Vagina (tissue), 2 donors: Measurements from ENCODE around the gene C16orf89. TPM values are rescaled to one million over a fixed set of nuclear protein-coding genes. Genes with fewer than 3 reads are reported as not detected.

Experiments used
- DNase-seq, 2 donors: peaks; one replicate each; pipeline ENCODE4 v3.0.0-alpha.2; 2017; ENCODE audit errors: extremely low spot score in 2 of 2
- H3K27ac ChIP-seq: fragments of 200-600 bp; sonication (generic); one replicate; pipeline ENCODE4 v1.5.1; 2019
- H3K27me3 ChIP-seq: fragments of 200-600 bp; sonication (generic); one replicate; pipeline ENCODE4 v1.5.1; 2019
- H3K36me3 ChIP-seq, 2 donors: fragments of 200-600 bp; sonication (generic); one replicate each; pipeline ENCODE4 v1.5.1; 2017 to 2019
- H3K4me1 ChIP-seq: fragments of 200-600 bp; sonication (generic); one replicate; pipeline ENCODE4 v1.5.1; 2019
- H3K4me3 ChIP-seq, 2 donors: fragments of 200-600 bp; sonication (generic); 1 replicate in 1 of 2; 2 replicates in 1 of 2; pipeline ENCODE4 v1.5.1; 2016 to 2019
- H3K9me3 ChIP-seq: fragments of 200-600 bp; sonication (generic); one replicate; pipeline ENCODE4 v1.5.1; 2019
- POLR2A ChIP-seq, 2 donors: fragments of 450-650 bp; IDR thresholded peaks; one replicate each; pipeline ENCODE4 v1.6.1; 2017; ENCODE audit warnings: antibody characterized with exemption in 2 of 2, mild to moderate bottlenecking in 2 of 2, moderate library complexity in 2 of 2
- POLR2AphosphoS5 ChIP-seq, 2 donors: sonication (generic); formaldehyde crosslinking; IDR thresholded peaks; one replicate each; pipeline ENCODE4 v1.9.0; 2017; ENCODE audit warnings: antibody characterized with exemption in 2 of 2, mild to moderate bottlenecking in 2 of 2, low read depth in 1 of 2; ENCODE audit not compliant: insufficient read depth in 1 of 2
- intact Hi-C: fragments of 100-400 bp; cut with DNase I; formaldehyde crosslinking; loops from one replicate; pipeline ENCODE4 v1.15.1; 2023
- total RNA-seq: library from RNA; depleted of rRNA; stranded (reverse); fragments of >200 nt; gene quantifications from one replicate; pipeline ENCODE4 v1.2.3, GENCODE V29; 2016
- TF ChIP-seq, protein P1 (sequence below), 3 experiments: fragments of 450-650 bp in 2 of 3; fragments of 200-600 bp in 1 of 3; sonication (generic) in 1 of 3; IDR thresholded peaks; one replicate each; pipeline ENCODE4 v1.5.1; 2017 to 2019; ENCODE audit warnings: antibody characterized with exemption in 3 of 3, mild to moderate bottlenecking in 2 of 3, moderate library complexity in 2 of 3

Gene C16orf89
- total RNA-seq, 1 donor from 2014 or later = 4.4 TPM

GRCh38 chr16:5065326-5065725 lies 430 bp downstream of the C16orf89 start:
- Histone ChIP-seq H3K4me1 (no peaks in the 10 kb centered on the region), H3K4me3 (no peak overlapping the region), H3K27me3 (no peaks in the 10 kb centered on the region), H3K27ac (no peak overlapping the region), H3K9me3 (no peaks in the 10 kb centered on the region), H3K36me3 (no peaks in the 10 kb centered on the region)
- intact Hi-C loops = no loop called here
- no peak for DNase-seq
- no peak for TF ChIP-seq POLR2AphosphoS5 (IDR thresholded peaks at IDR 0.05; ENCODE audit: insufficient read depth in 1 of 2, low read depth in 1 of 2)
- TF ChIP-seq, protein P1, sequence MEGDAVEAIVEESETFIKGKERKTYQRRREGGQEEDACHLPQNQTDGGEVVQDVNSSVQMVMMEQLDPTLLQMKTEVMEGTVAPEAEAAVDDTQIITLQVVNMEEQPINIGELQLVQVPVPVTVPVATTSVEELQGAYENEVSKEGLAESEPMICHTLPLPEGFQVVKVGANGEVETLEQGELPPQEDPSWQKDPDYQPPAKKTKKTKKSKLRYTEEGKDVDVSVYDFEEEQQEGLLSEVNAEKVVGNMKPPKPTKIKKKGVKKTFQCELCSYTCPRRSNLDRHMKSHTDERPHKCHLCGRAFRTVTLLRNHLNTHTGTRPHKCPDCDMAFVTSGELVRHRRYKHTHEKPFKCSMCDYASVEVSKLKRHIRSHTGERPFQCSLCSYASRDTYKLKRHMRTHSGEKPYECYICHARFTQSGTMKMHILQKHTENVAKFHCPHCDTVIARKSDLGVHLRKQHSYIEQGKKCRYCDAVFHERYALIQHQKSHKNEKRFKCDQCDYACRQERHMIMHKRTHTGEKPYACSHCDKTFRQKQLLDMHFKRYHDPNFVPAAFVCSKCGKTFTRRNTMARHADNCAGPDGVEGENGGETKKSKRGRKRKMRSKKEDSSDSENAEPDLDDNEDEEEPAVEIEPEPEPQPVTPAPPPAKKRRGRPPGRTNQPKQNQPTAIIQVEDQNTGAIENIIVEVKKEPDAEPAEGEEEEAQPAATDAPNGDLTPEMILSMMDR (IDR thresholded peaks at IDR 0.05) = no peak
- TF ChIP-seq POLR2A (IDR thresholded peaks at IDR 0.05) = no peak

- H3K27ac ChIP-seq = no peak overlapping the region
Measured at GRCh38 chr16:5064915-5065314, 841 bp downstream of the C16orf89 start.

DNA sequence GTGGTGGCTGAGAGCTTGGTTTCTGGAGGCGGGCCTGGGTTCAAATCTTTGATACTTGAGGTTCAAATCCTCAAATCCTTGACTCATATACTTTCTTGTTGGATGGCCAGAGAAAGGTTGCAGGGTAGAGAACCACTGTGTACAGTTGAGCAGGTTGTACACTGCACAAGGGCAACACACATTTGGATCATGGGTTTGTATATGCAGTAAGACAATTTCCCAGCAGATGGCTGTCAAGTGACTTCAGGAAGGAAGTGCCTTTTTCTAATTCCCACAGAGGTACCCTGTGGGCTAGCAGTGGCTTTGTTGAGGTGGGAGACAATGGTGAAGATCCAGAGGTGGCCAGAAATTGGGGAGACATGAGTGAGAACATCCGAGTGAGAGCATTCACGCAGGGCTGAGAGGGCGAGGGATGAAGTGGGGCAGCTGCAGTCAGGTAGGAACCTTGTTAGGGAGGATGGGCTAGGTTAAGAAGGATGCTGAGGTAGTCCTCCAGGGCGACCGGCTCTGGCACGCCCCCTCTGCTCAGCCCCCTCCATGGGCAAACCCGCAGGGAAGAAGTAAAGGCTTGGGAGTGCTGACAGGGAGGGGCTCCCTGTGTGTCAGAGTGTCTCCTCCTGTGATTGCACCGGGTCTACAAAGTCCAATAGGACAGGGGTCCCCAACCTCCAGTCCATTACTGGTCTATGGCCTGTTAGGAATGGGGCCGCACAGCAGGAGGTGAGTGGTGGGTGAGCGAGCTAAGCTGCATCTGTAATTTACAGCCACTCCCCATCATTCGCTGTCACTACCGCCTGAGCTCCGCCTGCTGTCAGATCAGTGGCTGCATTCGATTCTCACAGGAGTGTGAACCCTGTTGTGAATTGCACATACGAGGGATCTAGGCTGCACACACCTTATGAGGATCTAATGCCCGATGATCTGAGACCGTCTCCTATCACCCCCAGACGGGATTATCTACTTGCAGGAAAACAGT lies 2.7 kb downstream of the C16orf89 start:
- intact Hi-C loops = no loop called here
- Histone ChIP-seq H3K9me3 (no peaks in the 10 kb centered on the region), H3K36me3 (no peaks in the 10 kb centered on the region), H3K27ac (no peak overlapping the region), H3K4me3 (no peak overlapping the region), H3K4me1 (no peaks in the 10 kb centered on the region), H3K27me3 (no peaks in the 10 kb centered on the region)
- TF ChIP-seq, protein P1 (IDR thresholded peaks at IDR 0.05) = no peak
- TF ChIP-seq POLR2A (IDR thresholded peaks at IDR 0.05) = no peak
- TF ChIP-seq POLR2AphosphoS5 (IDR thresholded peaks at IDR 0.05; ENCODE audit: insufficient read depth in 1 of 2, low read depth in 1 of 2) = no peak
- no peak for DNase-seq

More at GRCh38 chr16:5064915-5065314, 841 bp downstream of the C16orf89 start:
- Histone ChIP-seq H3K4me3 (no peak overlapping the region), H3K27me3 (no peaks in the 10 kb centered on the region), H3K36me3 (no peaks in the 10 kb centered on the region), H3K9me3 (no peaks in the 10 kb centered on the region), H3K4me1 (no peaks in the 10 kb centered on the region)
- DNase-seq = no peak
- intact Hi-C loops = no loop called here
- TF ChIP-seq POLR2A (IDR thresholded peaks at IDR 0.05) = no peak
- TF ChIP-seq POLR2AphosphoS5 (IDR thresholded peaks at IDR 0.05; ENCODE audit: insufficient read depth in 1 of 2, low read depth in 1 of 2) = no peak
- TF ChIP-seq, protein P1 (IDR thresholded peaks at IDR 0.05) = no peak

DNA sequence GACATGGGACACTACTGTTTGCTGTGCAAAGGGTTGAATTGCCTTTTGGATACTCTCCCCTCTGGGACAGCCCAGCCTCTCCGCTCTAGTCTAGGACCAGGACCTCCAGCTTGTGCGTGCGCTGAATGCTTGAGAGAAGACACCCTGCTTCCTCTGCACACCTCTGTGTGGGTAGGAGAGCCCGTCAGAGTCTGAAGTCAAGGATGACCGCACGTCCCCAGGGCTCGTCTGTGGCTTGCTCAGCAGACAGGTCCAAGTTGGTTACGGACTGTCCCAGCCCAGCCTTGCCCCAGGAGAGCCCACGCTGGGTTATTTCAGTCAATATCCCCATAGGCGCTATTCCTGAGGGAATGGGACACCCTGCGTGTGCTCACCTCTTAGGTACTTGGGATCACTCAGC lies 3.7 kb downstream of the C16orf89 start:
- no peak overlapping the region for H3K4me3 ChIP-seq
- no peaks in the 10 kb centered on the region for H3K27me3 ChIP-seq
- H3K4me1 ChIP-seq = no peaks in the 10 kb centered on the region
- TF ChIP-seq, protein P1 (IDR thresholded peaks at IDR 0.05) = no peak
- H3K36me3 ChIP-seq = no peaks in the 10 kb centered on the region
- intact Hi-C loops = no loop called here
- no peak for DNase-seq
- H3K9me3 ChIP-seq = no peaks in the 10 kb centered on the region
- H3K27ac ChIP-seq = no peak overlapping the region

DNA sequence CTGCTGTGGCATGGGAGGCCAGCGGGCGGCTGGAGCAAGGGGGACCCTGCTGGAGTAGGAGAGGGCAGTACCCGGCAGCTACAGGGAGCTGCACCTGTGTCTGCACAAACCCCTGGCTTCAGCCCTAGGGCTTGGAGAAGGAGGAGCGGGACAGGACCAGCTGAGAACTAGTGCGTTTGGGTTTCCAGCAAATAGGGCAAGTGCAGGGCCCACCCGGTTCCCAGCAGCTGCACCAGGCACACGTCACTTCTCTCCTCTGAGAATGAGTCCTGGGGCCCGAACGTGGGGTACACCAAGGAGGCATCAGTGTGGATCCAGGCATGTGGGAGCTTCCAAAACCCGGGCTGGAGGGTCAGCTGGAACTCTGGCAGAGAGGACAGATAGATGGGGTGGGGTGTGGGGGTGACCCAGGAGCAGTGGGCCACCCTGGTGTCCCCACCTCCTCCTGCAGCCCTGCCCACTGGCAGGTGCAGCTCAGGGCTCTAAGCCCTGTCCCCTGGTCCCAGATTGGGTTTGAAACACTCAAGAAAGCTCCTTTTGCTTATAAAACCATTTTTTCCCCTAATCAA lies 5.6 kb downstream of the C16orf89 start:
- no peak for DNase-seq
- Histone ChIP-seq H3K27me3 (no peaks in the 10 kb centered on the region), H3K4me1 (no peaks in the 10 kb centered on the region), H3K4me3 (no peak overlapping the region), H3K9me3 (no peaks in the 10 kb centered on the region), H3K36me3 (no peaks in the 10 kb centered on the region), H3K27ac (no peak overlapping the region)
- intact Hi-C loops = no loop called here
- TF ChIP-seq POLR2A (IDR thresholded peaks at IDR 0.05) (no peak), POLR2AphosphoS5 (IDR thresholded peaks at IDR 0.05; ENCODE audit: insufficient read depth in 1 of 2, low read depth in 1 of 2) (no peak)
- TF ChIP-seq, protein P1 (IDR thresholded peaks at IDR 0.05) = no peak
